HG02798 (cell line): ENCODE results near the gene ZNF446.
A peak's percentile ranks its signal among the peaks of the same experiment; 100 is the strongest.

Experiments used
- ATAC-seq: cut with Tn5 transposase; IDR thresholded peaks from one replicate; pipeline ENCODE4 v1.9.1; 2021; ENCODE audit warnings: mild to moderate bottlenecking; ENCODE audit not compliant: unreplicated experiment, poor library complexity

ZNF446 gene

DNA sequence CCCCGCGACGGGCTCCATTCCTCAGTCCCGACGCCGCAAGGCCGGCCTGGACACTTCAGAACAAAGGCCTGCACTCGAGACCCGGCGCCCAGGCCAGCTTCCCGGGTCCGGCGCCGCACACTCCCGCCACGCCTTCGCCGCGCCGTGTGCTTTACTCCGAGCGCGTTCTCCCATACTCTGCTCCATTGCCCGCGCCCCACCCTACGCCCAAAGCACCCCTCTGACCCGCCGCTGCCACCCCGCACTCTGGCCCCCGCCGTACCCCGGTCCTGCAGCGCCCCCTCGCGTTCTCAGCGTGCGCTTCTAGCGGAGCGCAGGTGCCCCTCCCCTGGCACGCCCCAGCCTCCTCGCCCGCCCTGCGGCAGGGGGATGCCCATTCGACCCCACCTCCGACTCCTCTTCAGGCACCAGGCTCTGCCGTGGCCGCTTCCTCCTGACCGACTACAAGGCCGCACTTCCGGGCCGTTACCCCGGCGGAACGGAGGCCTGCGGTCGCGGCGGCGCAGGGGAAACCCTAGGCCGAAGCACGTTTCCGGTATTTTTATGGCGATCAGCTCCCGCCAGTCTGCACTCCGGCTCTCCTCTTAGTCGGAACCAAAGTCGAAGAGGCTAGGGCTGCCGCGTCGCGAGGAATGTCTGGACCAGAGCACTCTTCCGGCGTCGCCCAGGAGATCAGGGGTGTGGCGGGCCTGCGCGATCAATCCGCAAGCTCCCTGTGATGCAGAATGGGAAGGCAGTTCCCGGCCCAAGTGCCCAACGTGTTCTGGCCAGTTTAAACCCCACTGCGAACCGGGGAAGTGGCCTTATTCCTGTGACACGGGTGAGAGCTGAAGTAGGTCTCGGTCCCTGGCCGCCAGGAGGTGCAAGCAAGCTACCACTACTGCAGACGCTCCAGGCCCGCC lies 43.5 kb downstream of the ZNF446 start, which contains the start of gene ZBTB45:
TSS of gene ZBTB45 (minus strand) at position 456 of the 902 bp plus-strand sequence. CDS start 2,137 bp downstream, outside the sequence.
- peak; percentile 85 for ATAC-seq

- no peak for ATAC-seq
Observed at GRCh38 chr19:58520257-58520599, 44.1 kb downstream of the ZNF446 start.

- no peak for ATAC-seq
Observed at GRCh38 chr19:58521651-58522050, 45.5 kb downstream of the ZNF446 start.

- ATAC-seq: no peak
Observed at GRCh38 chr19:58522709-58523108, 46.6 kb downstream of the ZNF446 start.

- no peak for ATAC-seq
Observed at GRCh38 chr19:58529405-58529804, 53.3 kb downstream of the ZNF446 start.
